ENCODE data around the gene RASA4. TPM values are rescaled to one million over a fixed set of nuclear protein-coding genes. Genes with fewer than 3 reads are reported as not detected.

Gene RASA4
- total and polyA plus RNA-seq, 2 of the 4 experiments (the other 2 are of a cell fraction) = 3.8 to 18.6 TPM

Small RNA genes within 50 kb of the gene (microRNA-seq; reads per million reads assigned to microRNA genes)
- not detected for gene UPK3BL1 (ENCODE audit: insufficient read depth, insufficient read length)

Small RNA genes within 50 kb of the gene (small RNA-seq; reads per million reads assigned to genes)
- 0 reads per million in 5 experiments for gene UPK3BL1

Other genes with a start within 250 kb of the RASA4 start
- 6.5 and 9.4 TPM in 2 replicates for gene PRKRIP1, start 220.4 kb downstream of the RASA4 start, total RNA-seq (2012; rRNA removed)
- 21.6 and 21.8 TPM in 2 replicates for gene PRKRIP1, start 220.4 kb downstream of the RASA4 start, polyA plus RNA-seq (2012; rRNA removed)
- gene ORAI2, start 183.2 kb downstream of the RASA4 start, total RNA-seq (2012; rRNA removed) = 52.0 and 52.2 TPM in 2 replicates
- gene ORAI2, start 183.2 kb downstream of the RASA4 start, polyA plus RNA-seq (2012; rRNA removed) = 58.3 and 73.5 TPM in 2 replicates
- gene ALKBH4, start 151.9 kb downstream of the RASA4 start, total RNA-seq (2012; rRNA removed) = 6.1 and 7.2 TPM in 2 replicates
- 7.4 and 8.1 TPM in 2 replicates for gene ALKBH4, start 151.9 kb downstream of the RASA4 start, polyA plus RNA-seq (2012; rRNA removed)
- gene LRWD1, start 151.8 kb downstream of the RASA4 start, total RNA-seq (2012; rRNA removed) = 13.3 and 20.3 TPM in 2 replicates
- 27.2 and 31.6 TPM in 2 replicates for gene LRWD1, start 151.8 kb downstream of the RASA4 start, polyA plus RNA-seq (2012; rRNA removed)
- gene POLR2J, start 137.8 kb downstream of the RASA4 start, total RNA-seq (2012; rRNA removed) = 20.8 and 31.1 TPM in 2 replicates
- 92.6 and 134 TPM in 2 replicates for gene POLR2J, start 137.8 kb downstream of the RASA4 start, polyA plus RNA-seq (2012; rRNA removed)
- gene RASA4B, start 99.0 kb downstream of the RASA4 start, total RNA-seq (2012; rRNA removed) = 1.8 and 3.3 TPM in 2 replicates
- 7.7 and 9.3 TPM in 2 replicates for gene RASA4B, start 99.0 kb downstream of the RASA4 start, polyA plus RNA-seq (2012; rRNA removed)
- gene UPK3BL2, start 73.1 kb downstream of the RASA4 start, total RNA-seq (2012; rRNA removed) = 0.18 and 0.56 TPM in 2 replicates
- 4.6 and 5.7 TPM in 2 replicates for gene UPK3BL2, start 73.1 kb downstream of the RASA4 start, polyA plus RNA-seq (2012; rRNA removed)
- not detected in 2 replicates for gene SPDYE2, start 65.5 kb downstream of the RASA4 start, total RNA-seq (2012; rRNA removed)
- not detected in 2 replicates for gene SPDYE2, start 65.5 kb downstream of the RASA4 start, polyA plus RNA-seq (2012; rRNA removed)
- 13.1 and 14.2 TPM in 2 replicates for gene POLR2J3, start 44.2 kb downstream of the RASA4 start, total RNA-seq (2012; rRNA removed)
- gene POLR2J3, start 44.2 kb downstream of the RASA4 start, polyA plus RNA-seq (2012; rRNA removed) = 9.3 and 14.7 TPM in 2 replicates
- gene UPK3BL1, start 26.0 kb upstream of the RASA4 start, total RNA-seq (2012; rRNA removed) = 1.6 and 2.8 TPM in 2 replicates
- 21.1 and 23.9 TPM in 2 replicates for gene UPK3BL1, start 26.0 kb upstream of the RASA4 start, polyA plus RNA-seq (2012; rRNA removed)
- not detected in 2 replicates for gene SPDYE2B, start 33.6 kb upstream of the RASA4 start, total RNA-seq (2012; rRNA removed)
- gene SPDYE2B, start 33.6 kb upstream of the RASA4 start, polyA plus RNA-seq (2012; rRNA removed) = not detected in 2 replicates
- gene POLR2J2, start 54.9 kb upstream of the RASA4 start, total RNA-seq (2012; rRNA removed) = 0.83 and 1.3 TPM in 2 replicates
- gene POLR2J2, start 54.9 kb upstream of the RASA4 start, polyA plus RNA-seq (2012; rRNA removed) = 1.3 and 1.6 TPM in 2 replicates
- gene FAM185A, start 132.2 kb upstream of the RASA4 start, total RNA-seq (2012; rRNA removed) = 4.3 and 6.4 TPM in 2 replicates
- 3.0 and 3.6 TPM in 2 replicates for gene FAM185A, start 132.2 kb upstream of the RASA4 start, polyA plus RNA-seq (2012; rRNA removed)